Esophagus squamous epithelium (tissue), 5 donors: ENCODE measurements around the gene PCDHGA12. TPM values are rescaled to one million over a fixed set of nuclear protein-coding genes. Genes with fewer than 3 reads are reported as not detected.

Experiments used
- DNase-seq: peaks from one replicate; lab custom pipeline; 2025; lab: John Stamatoyannopoulos, UW
- H3K27ac ChIP-seq, 4 donors: fragments of 200-600 bp; sonication (generic); one replicate each; pipeline ENCODE4 v1.5.1; 2016 to 2019; ENCODE audit warnings: mild to moderate bottlenecking in 1 of 4
- H3K27me3 ChIP-seq, 4 donors: fragments of 200-600 bp; sonication (generic); 1 replicate in 3 of 4; 2 replicates in 1 of 4; pipeline versions ENCODE4 v1.5.1 to v1.6.0; 2017 to 2021; ENCODE audit warnings: antibody characterized with exemption in 1 of 4
- H3K36me3 ChIP-seq, 3 donors: fragments of 200-600 bp; sonication (generic); one replicate each; pipeline ENCODE4 v1.5.1; 2016 to 2019
- H3K4me1 ChIP-seq, 3 donors: fragments of 200-600 bp; sonication (generic); one replicate each; pipeline ENCODE4 v1.5.1; 2017 to 2019
- H3K4me3 ChIP-seq, 4 donors: fragments of 200-600 bp; sonication (generic); 1 replicate in 3 of 4; 2 replicates in 1 of 4; pipeline ENCODE4 v1.5.1; 2016 to 2019; ENCODE audit warnings: mild to moderate bottlenecking in 2 of 4, moderate library complexity in 1 of 4
- H3K9me3 ChIP-seq, 3 donors: fragments of 200-600 bp; sonication (generic); one replicate each; pipeline ENCODE4 v1.5.1; 2016 to 2019
- CTCF ChIP-seq, 6 experiments: fragments of 450-650 bp in 4 of 6; fragments of 200-600 bp in 2 of 6; sonication (generic) in 2 of 6; IDR thresholded peaks; one replicate each; pipeline ENCODE4 v1.5.1; 2016 to 2019; ENCODE audit warnings: antibody characterized with exemption in 6 of 6, mild to moderate bottlenecking in 4 of 6, moderate library complexity in 4 of 6
- POLR2A ChIP-seq, 4 donors: fragments of 450-650 bp; IDR thresholded peaks; one replicate each; pipeline ENCODE4 v1.6.1; 2017; ENCODE audit warnings: antibody characterized with exemption in 4 of 4, mild to moderate bottlenecking in 4 of 4, moderate library complexity in 3 of 4
- intact Hi-C: fragments of 100-400 bp; cut with DNase I; formaldehyde crosslinking; loops from one replicate; pipeline ENCODE4 v1.15.0; 2022
- total RNA-seq, 4 donors: library from RNA; depleted of rRNA; stranded (reverse); fragments of >200 nt; gene quantifications; one replicate each; pipeline ENCODE4 v1.1.0, GENCODE V29; 2016
- donor health status: DM: yes; HTN: yes; CAD: no.

Gene PCDHGA12
- total RNA-seq, 4 donors from 2014 or later, result 2.0 to 8.0 (median 2.5) TPM

- TF ChIP-seq CTCF (IDR thresholded peaks at IDR 0.05), result no peak
- TF ChIP-seq POLR2A (IDR thresholded peaks at IDR 0.05), result no peak
- intact Hi-C loops, result loop anchor here (5.0 to 10.0 kb wide), 2 partner anchors 33 to 75 kb away; no protein-coding TSS in a partner anchor
- Histone ChIP-seq H3K27me3 (peaks cover 0 to 1% (median 0%) of the 10 kb centered on the region in 4 donors), H3K4me3 (peak overlapping the region in 2 of 4 donors; percentile 11 to 70), H3K36me3 (no peaks in the 10 kb centered on the region), H3K9me3 (no peaks in the 10 kb centered on the region), H3K27ac (no peak overlapping the region), H3K4me1 (peaks cover 16 to 93% (median 42%) of the 10 kb centered on the region in 3 donors)
- DNase-seq, result no peak
Measured at GRCh38 chr5:141479776-141480175, 49.5 kb downstream of the PCDHGA12 start.

Other genes starting within 250 kb of the PCDHGA12 start
- 1 to 10 TPM in 1 of 4 donors, under 1 TPM in 3; 0.11 to 1.3 (median 0.61) TPM for gene PCDHB16, start 248.1 kb upstream of the PCDHGA12 start, total RNA-seq
- gene PCDHB9, start 243.3 kb upstream of the PCDHGA12 start, total RNA-seq, result under 1 TPM in 3 of 4 donors, not detected in 1; 0.30 to 0.57 (median 0.44) TPM
- gene PCDHB10, start 238.2 kb upstream of the PCDHGA12 start, total RNA-seq, result 1 to 10 TPM in 2 of 4 donors, under 1 TPM in 2; 0.26 to 1.3 (median 0.76) TPM
- 1 to 10 TPM in 1 of 4 donors, under 1 TPM in 3; 0.26 to 2.1 (median 0.49) TPM for gene PCDHB11, start 230.9 kb upstream of the PCDHGA12 start, total RNA-seq
- gene PCDHB12, start 221.8 kb upstream of the PCDHGA12 start, total RNA-seq, result 1 to 10 TPM in 3 of 4 donors, under 1 TPM in 1; 0.22 to 2.6 (median 1.6) TPM
- 1 to 10 TPM; 2.0 to 2.7 (median 2.3) TPM for gene PCDHB13, start 216.6 kb upstream of the PCDHGA12 start, total RNA-seq
- 1 to 10 TPM; 1.5 to 2.9 (median 2.4) TPM for gene PCDHB14, start 207.2 kb upstream of the PCDHGA12 start, total RNA-seq
- gene PCDHB15, start 185.1 kb upstream of the PCDHGA12 start, total RNA-seq, result 1 to 10 TPM in 2 of 4 donors, under 1 TPM in 2; 0.09 to 1.3 (median 1.0) TPM
- gene SLC25A2, start 126.5 kb upstream of the PCDHGA12 start, total RNA-seq, result 1 to 10 TPM in 1 of 4 donors, under 1 TPM in 3; 0.29 to 2.2 (median 0.87) TPM
- gene TAF7, start 109.7 kb upstream of the PCDHGA12 start, total RNA-seq, result 10 to 100 TPM; 29.8 to 42.3 (median 35.6) TPM
- under 1 TPM; 0.19 to 0.66 (median 0.34) TPM for gene PCDHGA1, start 100.0 kb upstream of the PCDHGA12 start, total RNA-seq
- 1 to 10 TPM in 1 of 4 donors, under 1 TPM in 3; 0.15 to 2.9 (median 0.61) TPM for gene PCDHGA2, start 91.7 kb upstream of the PCDHGA12 start, total RNA-seq
- gene PCDHGA3, start 86.7 kb upstream of the PCDHGA12 start, total RNA-seq, result 1 to 10 TPM in 1 of 4 donors, under 1 TPM in 3; 0.45 to 1.5 (median 0.52) TPM
- gene PCDHGB1, start 80.4 kb upstream of the PCDHGA12 start, total RNA-seq, result 1 to 10 TPM in 3 of 4 donors, under 1 TPM in 1; 0.29 to 1.9 (median 1.5) TPM
- gene PCDHGA4, start 75.5 kb upstream of the PCDHGA12 start, total RNA-seq, result 1 to 10 TPM in 2 of 4 donors, under 1 TPM in 2; 0.12 to 2.9 (median 1.1) TPM
- gene PCDHGB2, start 70.5 kb upstream of the PCDHGA12 start, total RNA-seq, result 1 to 10 TPM in 3 of 4 donors, under 1 TPM in 1; 0.09 to 2.9 (median 1.8) TPM
- 1 to 10 TPM in 3 of 4 donors, under 1 TPM in 1; 0.38 to 2.3 (median 1.8) TPM for gene PCDHGA5, start 66.3 kb upstream of the PCDHGA12 start, total RNA-seq
- gene PCDHGB3, start 60.3 kb upstream of the PCDHGA12 start, total RNA-seq, result 1 to 10 TPM in 3 of 4 donors, under 1 TPM in 1; 0.26 to 2.7 (median 2.2) TPM
- 1 to 10 TPM in 3 of 4 donors, under 1 TPM in 1; 0.76 to 2.9 (median 2.0) TPM for gene PCDHGA6, start 56.6 kb upstream of the PCDHGA12 start, total RNA-seq
- 1 to 10 TPM in 3 of 4 donors, under 1 TPM in 1; 0.32 to 3.2 (median 2.5) TPM for gene PCDHGA7, start 47.8 kb upstream of the PCDHGA12 start, total RNA-seq
- gene PCDHGB4, start 42.8 kb upstream of the PCDHGA12 start, total RNA-seq, result 1 to 10 TPM; 1.2 to 3.8 (median 2.8) TPM
- gene PCDHGA8, start 37.9 kb upstream of the PCDHGA12 start, total RNA-seq, result 1 to 10 TPM in 3 of 4 donors, under 1 TPM in 1; 0.41 to 1.7 (median 1.4) TPM
- gene PCDHGB5, start 32.6 kb upstream of the PCDHGA12 start, total RNA-seq, result 1 to 10 TPM; 5.5 to 7.5 (median 6.7) TPM
- 1 to 10 TPM; 3.8 to 5.5 (median 5.1) TPM for gene PCDHGA9, start 27.7 kb upstream of the PCDHGA12 start, total RNA-seq
- gene PCDHGB6, start 22.5 kb upstream of the PCDHGA12 start, total RNA-seq, result 1 to 10 TPM; 1.4 to 5.7 (median 4.2) TPM
- gene PCDHGA10, start 17.5 kb upstream of the PCDHGA12 start, total RNA-seq, result 1 to 10 TPM; 4.1 to 8.0 (median 7.3) TPM
- 10 to 100 TPM in 1 of 4 donors, 1 to 10 TPM in 3; 4.1 to 10.9 (median 5.8) TPM for gene PCDHGB7, start 12.8 kb upstream of the PCDHGA12 start, total RNA-seq
- 1 to 10 TPM; 1.1 to 4.2 (median 3.5) TPM for gene PCDHGA11, start 9.5 kb upstream of the PCDHGA12 start, total RNA-seq
- gene PCDHGC3, start 45.5 kb downstream of the PCDHGA12 start, total RNA-seq, result 10 to 100 TPM; 36.6 to 52.5 (median 38.6) TPM
- 1 to 10 TPM in 3 of 4 donors, under 1 TPM in 1; 0.21 to 3.3 (median 2.1) TPM for gene PCDHGC4, start 54.5 kb downstream of the PCDHGA12 start, total RNA-seq
- 1 to 10 TPM in 3 of 4 donors, under 1 TPM in 1; 0.26 to 1.7 (median 1.5) TPM for gene PCDHGC5, start 58.6 kb downstream of the PCDHGA12 start, total RNA-seq
- gene DIAPH1, start 188.5 kb downstream of the PCDHGA12 start, total RNA-seq, result 100 to 1,000 TPM in 3 of 4 donors, 10 to 100 TPM in 1; 63.0 to 157 (median 124) TPM
- 10 to 100 TPM; 33.0 to 60.8 (median 40.4) TPM for gene HDAC3, start 206.3 kb downstream of the PCDHGA12 start, total RNA-seq
- gene RELL2, start 206.5 kb downstream of the PCDHGA12 start, total RNA-seq, result 10 to 100 TPM in 1 of 4 donors, 1 to 10 TPM in 3; 4.3 to 10.4 (median 6.4) TPM
- 10 to 100 TPM in 2 of 4 donors, 1 to 10 TPM in 2; 6.0 to 27.7 (median 10.4) TPM for gene FCHSD1, start 220.9 kb downstream of the PCDHGA12 start, total RNA-seq